ENCODE measurements around the gene NFIB. TPM values are rescaled to one million over a fixed set of nuclear protein-coding genes. Genes with fewer than 3 reads are reported as not detected.

NFIB gene
- total RNA-seq, 2 donors from 2014 or later = 54.8 to 114 TPM

- ATAC-seq (ENCODE audit: insufficient number of reproducible peaks, low FRiP score, low read depth) (no peak), DNase-seq (ENCODE audit: low spot score) (no peak)
- TF ChIP-seq, protein P1, sequence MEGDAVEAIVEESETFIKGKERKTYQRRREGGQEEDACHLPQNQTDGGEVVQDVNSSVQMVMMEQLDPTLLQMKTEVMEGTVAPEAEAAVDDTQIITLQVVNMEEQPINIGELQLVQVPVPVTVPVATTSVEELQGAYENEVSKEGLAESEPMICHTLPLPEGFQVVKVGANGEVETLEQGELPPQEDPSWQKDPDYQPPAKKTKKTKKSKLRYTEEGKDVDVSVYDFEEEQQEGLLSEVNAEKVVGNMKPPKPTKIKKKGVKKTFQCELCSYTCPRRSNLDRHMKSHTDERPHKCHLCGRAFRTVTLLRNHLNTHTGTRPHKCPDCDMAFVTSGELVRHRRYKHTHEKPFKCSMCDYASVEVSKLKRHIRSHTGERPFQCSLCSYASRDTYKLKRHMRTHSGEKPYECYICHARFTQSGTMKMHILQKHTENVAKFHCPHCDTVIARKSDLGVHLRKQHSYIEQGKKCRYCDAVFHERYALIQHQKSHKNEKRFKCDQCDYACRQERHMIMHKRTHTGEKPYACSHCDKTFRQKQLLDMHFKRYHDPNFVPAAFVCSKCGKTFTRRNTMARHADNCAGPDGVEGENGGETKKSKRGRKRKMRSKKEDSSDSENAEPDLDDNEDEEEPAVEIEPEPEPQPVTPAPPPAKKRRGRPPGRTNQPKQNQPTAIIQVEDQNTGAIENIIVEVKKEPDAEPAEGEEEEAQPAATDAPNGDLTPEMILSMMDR (IDR thresholded peaks at IDR 0.05) = no peak
- no peaks in the 10 kb centered on the region for H3K9me3 ChIP-seq
- H3K4me3 ChIP-seq = peak overlapping the region; percentile 45
- H3K4me1 ChIP-seq (ENCODE audit: control insufficient read depth in 1 of 2, low read depth in 2 of 2) = peaks cover 13 to 84% of the 10 kb centered on the region in 2 donors
- no peaks in the 10 kb centered on the region for H3K27me3 ChIP-seq (replicated peaks; ENCODE audit: insufficient read depth)
- H3K27ac ChIP-seq = peak overlapping the region in 1 of 2 donors; percentile 7
- H3K36me3 ChIP-seq = no peaks in the 10 kb centered on the region
These were observed 13.4 kb downstream of the NFIB start for GRCh38 chr9:14300588-14300987.

DNA sequence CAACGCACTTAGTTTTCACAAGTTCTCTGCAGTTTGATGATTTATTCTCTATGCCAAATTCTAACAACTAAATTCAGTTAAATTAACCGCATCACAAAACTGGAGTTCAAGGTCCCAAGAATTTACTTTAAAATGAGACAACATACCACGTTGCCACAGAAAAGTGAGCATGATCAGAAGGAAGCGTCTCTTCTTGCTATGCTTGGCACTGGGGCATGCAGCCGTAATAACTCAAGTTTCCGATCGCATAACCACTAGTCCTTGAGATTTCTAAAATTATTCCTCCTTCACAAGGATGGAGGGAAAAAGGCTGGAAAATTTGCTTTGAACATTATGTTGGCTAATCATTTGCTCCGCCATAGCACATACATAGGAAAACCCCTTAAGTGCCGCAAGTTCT is 13.9 kb downstream of the NFIB start:
- H3K4me1 ChIP-seq (ENCODE audit: control insufficient read depth in 1 of 2, low read depth in 2 of 2) = peaks cover 13 to 80% of the 10 kb centered on the region in 2 donors
- H3K9me3 ChIP-seq = no peaks in the 10 kb centered on the region
- H3K4me3 ChIP-seq = peak overlapping the region; percentile 45
- ATAC-seq (ENCODE audit: insufficient number of reproducible peaks, low FRiP score, low read depth) = no peak
- peak overlapping the region in 1 of 2 donors; percentile 7 for H3K27ac ChIP-seq
- H3K36me3 ChIP-seq = no peaks in the 10 kb centered on the region
- TF ChIP-seq, protein P1 (IDR thresholded peaks at IDR 0.05) = no peak
- H3K27me3 ChIP-seq (replicated peaks; ENCODE audit: insufficient read depth) = no peaks in the 10 kb centered on the region
- DNase-seq (ENCODE audit: low spot score) = no peak

DNA sequence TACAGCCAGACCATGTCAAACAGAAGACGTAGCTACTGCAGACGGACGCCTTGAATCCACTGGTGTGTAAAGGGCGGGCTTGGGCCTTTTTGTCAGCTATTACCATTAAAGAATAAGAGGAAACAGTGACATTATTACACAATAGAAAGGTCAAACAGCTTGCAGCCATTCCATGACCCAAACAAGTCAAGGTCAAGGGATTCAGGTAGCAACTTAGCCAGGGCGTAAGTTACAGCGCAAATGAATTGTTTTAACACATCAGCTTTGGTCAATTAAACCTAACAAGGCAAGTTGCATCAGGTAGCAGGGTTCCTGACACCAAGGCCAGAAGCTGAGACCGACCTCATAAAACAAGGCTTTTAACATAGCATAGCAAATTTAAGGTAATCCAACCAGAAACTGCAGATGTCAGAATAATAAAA is 15.3 kb downstream of the NFIB start:
- Histone ChIP-seq H3K27me3 (replicated peaks; ENCODE audit: insufficient read depth) (no peaks in the 10 kb centered on the region), H3K4me1 (ENCODE audit: control insufficient read depth in 1 of 2, low read depth in 2 of 2) (peaks cover 8 to 73% of the 10 kb centered on the region in 2 donors), H3K36me3 (no peaks in the 10 kb centered on the region), H3K4me3 (peak overlapping the region; percentile 19), H3K27ac (peak overlapping the region; percentile 3 to 14), H3K9me3 (no peaks in the 10 kb centered on the region)
- TF ChIP-seq, protein P1 (IDR thresholded peaks at IDR 0.05) = no peak
- no peak for ATAC-seq (ENCODE audit: insufficient number of reproducible peaks, low FRiP score, low read depth)
- no peak for DNase-seq (ENCODE audit: low spot score)

DNA sequence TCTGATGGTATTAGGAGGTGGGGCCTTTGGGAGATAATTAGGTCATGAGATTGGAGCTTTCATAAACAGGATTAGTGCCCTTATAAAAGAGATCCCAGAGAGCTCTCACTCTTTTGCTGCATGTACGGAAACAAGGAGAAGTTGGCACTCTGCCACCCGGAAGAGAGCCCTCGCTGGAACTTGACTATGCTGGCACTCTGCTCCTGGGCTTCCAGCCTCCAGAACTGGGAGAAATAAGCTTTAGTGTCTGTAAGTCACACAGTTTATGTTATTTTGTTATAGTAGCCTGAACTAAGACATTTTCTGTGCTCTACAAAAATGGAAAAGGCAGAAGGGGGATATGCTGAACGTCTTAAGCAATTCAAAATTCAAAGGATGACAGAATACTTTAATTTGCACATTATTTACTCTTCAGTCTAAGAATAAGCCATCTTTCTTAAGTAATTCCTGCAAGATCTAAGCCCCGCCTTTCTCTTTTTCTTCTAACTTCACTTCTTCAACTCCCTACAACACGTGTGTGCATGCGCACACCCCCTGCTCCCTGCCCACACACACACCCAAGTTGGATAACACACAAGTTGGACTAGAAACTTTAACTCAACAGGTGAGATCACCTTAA is 17.3 kb downstream of the NFIB start:
- DNase-seq (ENCODE audit: low spot score) (no peak), ATAC-seq (ENCODE audit: insufficient number of reproducible peaks, low FRiP score, low read depth) (no peak)
- Histone ChIP-seq H3K27me3 (replicated peaks; ENCODE audit: insufficient read depth) (no peaks in the 10 kb centered on the region), H3K9me3 (no peaks in the 10 kb centered on the region), H3K4me3 (peak overlapping the region; percentile 9), H3K27ac (peak overlapping the region; percentile 24 to 35), H3K36me3 (no peaks in the 10 kb centered on the region), H3K4me1 (ENCODE audit: control insufficient read depth in 1 of 2, low read depth in 2 of 2) (peaks cover 14 to 71% of the 10 kb centered on the region in 2 donors)
- TF ChIP-seq, protein P1 (IDR thresholded peaks at IDR 0.05) = no peak

DNA sequence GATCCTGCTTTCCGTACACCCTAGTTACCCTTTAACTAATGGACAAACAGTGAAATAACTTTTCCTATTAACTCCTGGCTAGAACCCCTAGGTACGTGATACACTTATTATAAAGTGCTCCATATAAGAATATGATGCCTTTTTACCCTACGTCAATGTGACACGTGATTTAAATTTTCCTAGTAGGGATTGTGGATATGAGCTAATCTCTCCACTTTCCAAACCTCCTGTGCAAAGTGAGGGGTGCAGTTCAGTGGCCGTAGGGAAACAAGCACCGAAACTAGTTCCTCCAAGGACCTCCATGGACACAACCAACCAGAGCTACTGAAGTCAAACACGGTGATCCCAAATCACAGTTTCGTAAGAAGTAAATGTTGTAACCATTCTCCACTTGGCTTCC is 19.3 kb downstream of the NFIB start:
- no peak for DNase-seq (ENCODE audit: low spot score)
- H3K27ac ChIP-seq = peak overlapping the region; percentile 26 to 56
- H3K27me3 ChIP-seq (replicated peaks; ENCODE audit: insufficient read depth) = no peaks in the 10 kb centered on the region
- TF ChIP-seq, protein P1 (IDR thresholded peaks at IDR 0.05) = no peak
- no peak for ATAC-seq (ENCODE audit: insufficient number of reproducible peaks, low FRiP score, low read depth)
- H3K9me3 ChIP-seq = no peaks in the 10 kb centered on the region
- no peaks in the 10 kb centered on the region for H3K36me3 ChIP-seq
- no peak overlapping the region for H3K4me3 ChIP-seq
- H3K4me1 ChIP-seq (ENCODE audit: control insufficient read depth in 1 of 2, low read depth in 2 of 2) = peaks cover 14 to 67% of the 10 kb centered on the region in 2 donors
